Activated B cell treated with CpG ODN at 0.5 μM for 24 hours (primary cell): Measurements from ENCODE around the gene SLC6A3. TPM values are rescaled to one million over a fixed set of nuclear protein-coding genes. Genes with fewer than 3 reads are reported as not detected.

Source experiments
- ATAC-seq: fragments of 200-7000 bp; cut with Tn5 transposase; one replicate; pipeline ENCODE4 v1.10.0; 2021; ENCODE audit warnings: low read depth, mild to moderate bottlenecking, moderate library complexity
- CTCF ChIA-PET: fragments of 350-600 bp; sonication (Branson Sonifier 250); formaldehyde crosslinking; loops from one replicate; lab custom pipeline; 2021; ENCODE audit warnings: antibody characterized with exemption; lab: Charles Lee
- POLR2A ChIA-PET: fragments of 350-600 bp; sonication (Branson Sonifier 250); formaldehyde crosslinking; loops from one replicate; lab custom pipeline; 2021; ENCODE audit warnings: antibody characterized with exemption; lab: Charles Lee
- DNase-seq: peaks from one replicate; pipeline ENCODE4 v3.0.0; 2022
- H3K27ac Mint-ChIP-seq: one replicate; pipeline ENCODE4 v1.8.0; 2020; ENCODE audit warnings: mixed read lengths
- H3K27me3 Mint-ChIP-seq: one replicate; pipeline ENCODE4 v1.8.0; 2021; ENCODE audit warnings: mixed read lengths
- H3K36me3 Mint-ChIP-seq: one replicate; pipeline ENCODE4 v1.8.0; 2021; ENCODE audit warnings: low read depth, mixed read lengths
- H3K4me1 Mint-ChIP-seq: one replicate; pipeline ENCODE4 v1.8.0; 2021; ENCODE audit warnings: mixed read lengths
- H3K4me3 Mint-ChIP-seq: one replicate; pipeline ENCODE4 v1.8.0; 2020; ENCODE audit warnings: mild to moderate bottlenecking, mixed read lengths
- H3K9me3 Mint-ChIP-seq: one replicate; pipeline ENCODE4 v1.8.0; 2020; ENCODE audit warnings: mixed read lengths
- CTCF ChIP-seq: fragments of 200-600 bp; IDR thresholded peaks from one replicate; pipeline ENCODE4 v1.8.0; 2022; ENCODE audit warnings: antibody characterized with exemption, mild to moderate bottlenecking
- intact Hi-C: fragments of 100-400 bp; cut with micrococcal nuclease; formaldehyde crosslinking; loops from one replicate; pipeline ENCODE4 v1.15.1; 2024
- total RNA-seq: library from RNA; stranded (reverse); gene quantifications from 2 replicates; pipeline ENCODE4 v1.2.3, GENCODE V29; 2022

The SLC6A3 gene
- total RNA-seq, 1 donor from 2014 or later = 2.0 TPM

- DNase-seq = no peak
- CTCF ChIA-PET = no interaction called here
- Mint-ChIP-seq H3K36me3 (peaks cover 2% of the 10 kb centered on the region), H3K9me3 (no peaks in the 10 kb centered on the region), H3K27me3 (peaks cover 9% of the 10 kb centered on the region), H3K4me3 (no peak overlapping the region), H3K27ac (no peak overlapping the region), H3K4me1 (peaks cover 20% of the 10 kb centered on the region)
- no peak for TF ChIP-seq CTCF
- intact Hi-C loops = no loop called here
- POLR2A ChIA-PET = no interaction called here
- ATAC-seq = no peak
These were observed 57.4 kb downstream of the SLC6A3 start for GRCh38 chr5:1387876-1388275.

GRCh38 chr5:1387059-1387755 is 58.0 kb downstream of the SLC6A3 start:
- intact Hi-C loops = no loop called here
- peak overlapping the region; percentile 92 for H3K27ac Mint-ChIP-seq
- CTCF ChIA-PET = interaction anchor here (1.7 kb wide), 1 partner anchor 43 kb away, joined by 3 read pairs; no protein-coding TSS in a partner anchor
- ATAC-seq = no peak
- H3K27me3 Mint-ChIP-seq = peaks cover 5% of the 10 kb centered on the region
- H3K9me3 Mint-ChIP-seq = no peaks in the 10 kb centered on the region
- peaks cover 2% of the 10 kb centered on the region for H3K36me3 Mint-ChIP-seq
- peaks cover 20% of the 10 kb centered on the region for H3K4me1 Mint-ChIP-seq
- TF ChIP-seq CTCF = no peak
- POLR2A ChIA-PET = interaction anchor here (1.0 to 2.7 kb wide), 6 partner anchors 16 to 281 kb away, joined by 3 to 14 read pairs (median 10); partner anchors contain the start of gene CLPTM1L
- H3K4me3 Mint-ChIP-seq = peak overlapping the region; percentile 96
- no peak for DNase-seq

- intact Hi-C loops = no loop called here
- H3K27ac Mint-ChIP-seq = peak overlapping the region; percentile 92
- H3K36me3 Mint-ChIP-seq = peaks cover 2% of the 10 kb centered on the region
- POLR2A ChIA-PET = interaction anchor here (1.0 to 2.7 kb wide), 9 partner anchors 15 to 280 kb away, joined by 3 to 14 read pairs (median 5); partner anchors contain the start of gene CLPTM1L
- no peaks in the 10 kb centered on the region for H3K9me3 Mint-ChIP-seq
- CTCF ChIA-PET = interaction anchor here (1.7 kb wide), 1 partner anchor 42 kb away, joined by 3 read pairs; no protein-coding TSS in a partner anchor
- peak; percentile 57 for DNase-seq
- peaks cover 23% of the 10 kb centered on the region for H3K4me1 Mint-ChIP-seq
- H3K27me3 Mint-ChIP-seq = peaks cover 2% of the 10 kb centered on the region
- no peak for TF ChIP-seq CTCF
- H3K4me3 Mint-ChIP-seq = peak overlapping the region; percentile 96
- ATAC-seq = peak; percentile 66
These were observed 58.9 kb downstream of the SLC6A3 start for GRCh38 chr5:1386274-1386717.

GRCh38 chr5:1385395-1386273 is 59.6 kb downstream of the SLC6A3 start:
- TF ChIP-seq CTCF = no peak
- POLR2A ChIA-PET = interaction anchor here (0.8 to 2.7 kb wide), 12 partner anchors 10 to 280 kb away, joined by 3 to 14 read pairs (median 4); partner anchors contain the start of gene CLPTM1L

More at GRCh38 chr5:1385395-1386273, 59.6 kb downstream of the SLC6A3 start:
- no peaks in the 10 kb centered on the region for H3K9me3 Mint-ChIP-seq
- DNase-seq = peak; percentile 85
- ATAC-seq = peak; percentile 94
- H3K4me1 Mint-ChIP-seq = peaks cover 27% of the 10 kb centered on the region
- intact Hi-C loops = loop anchor here (1.0 kb wide), 1 partner anchor 40 kb away; the partner anchor contains the start of gene CLPTM1L
- peaks cover 2% of the 10 kb centered on the region for H3K27me3 Mint-ChIP-seq
- H3K36me3 Mint-ChIP-seq = peaks cover 2% of the 10 kb centered on the region
- H3K27ac Mint-ChIP-seq = peak overlapping the region; percentile 92
- H3K4me3 Mint-ChIP-seq = peak overlapping the region; percentile 96
- CTCF ChIA-PET = interaction anchor here (1.4 to 1.7 kb wide), 2 partner anchors 41 to 259 kb away, joined by 3 read pairs; no protein-coding TSS in a partner anchor
